BE2C (cell line): Measurements from ENCODE around the gene CCDC194.
A peak's percentile ranks its signal among the peaks of the same experiment; 100 is the strongest.

ENCODE experiments used
- DNase-seq: peaks from one replicate; pipeline ENCODE4 v3.0.0-alpha.2; 2020
- H3K27me3 ChIP-seq: fragments of 250-450 bp; sonication (Bioruptor Pico); 2 replicates; pipeline ENCODE4 v1.5.1; 2020; ENCODE audit warnings: mild to moderate bottlenecking
- H3K36me3 ChIP-seq: fragments of 250-450 bp; sonication (Bioruptor Pico); 2 replicates; pipeline ENCODE4 v1.5.1; 2020; ENCODE audit warnings: mild to moderate bottlenecking
- H3K4me1 ChIP-seq: fragments of 250-450 bp; sonication (Bioruptor Pico); 2 replicates; pipeline ENCODE4 v1.5.1; 2020
- H3K4me3 ChIP-seq: 2 replicates; pipeline ENCODE4 v1.5.1; 2011; ENCODE audit warnings: low read depth, low read length
- H3K9me3 ChIP-seq: fragments of 250-450 bp; sonication (Bioruptor Pico); 2 replicates; pipeline ENCODE4 v1.5.1; 2020
- TF ChIP-seq, protein P1 (sequence below): IDR thresholded peaks from 2 replicates; pipeline ENCODE4 v1.5.1; 2012; ENCODE audit warnings: mild to moderate bottlenecking, low read depth, low read length

Gene CCDC194

DNA sequence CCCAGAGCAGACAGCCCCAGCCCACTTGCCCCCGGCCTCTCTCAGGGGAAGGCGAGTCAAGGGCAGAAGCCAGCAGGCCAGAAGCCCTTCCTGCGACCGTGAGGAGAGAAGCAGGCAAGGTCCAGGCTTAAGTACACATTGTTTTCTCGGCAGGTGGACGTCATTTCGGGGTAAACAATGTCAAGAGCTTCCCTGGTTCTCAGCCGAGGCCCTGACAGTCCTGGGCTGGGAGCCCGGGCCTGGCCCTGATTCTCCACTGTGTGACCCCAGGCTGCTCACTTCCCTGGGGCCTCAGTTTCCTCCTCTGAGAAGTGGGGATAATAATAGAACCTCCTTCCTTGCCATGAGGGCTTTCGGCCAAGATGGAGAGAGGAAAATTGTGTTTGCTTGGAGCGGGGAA, 36.3 kb downstream of the CCDC194 start:
- Histone ChIP-seq H3K4me1 (no peaks in the 10 kb centered on the region), H3K27me3 (no peaks in the 10 kb centered on the region), H3K9me3 (no peaks in the 10 kb centered on the region), H3K4me3 (no peak overlapping the region), H3K36me3 (no peaks in the 10 kb centered on the region)
- TF ChIP-seq, protein P1, sequence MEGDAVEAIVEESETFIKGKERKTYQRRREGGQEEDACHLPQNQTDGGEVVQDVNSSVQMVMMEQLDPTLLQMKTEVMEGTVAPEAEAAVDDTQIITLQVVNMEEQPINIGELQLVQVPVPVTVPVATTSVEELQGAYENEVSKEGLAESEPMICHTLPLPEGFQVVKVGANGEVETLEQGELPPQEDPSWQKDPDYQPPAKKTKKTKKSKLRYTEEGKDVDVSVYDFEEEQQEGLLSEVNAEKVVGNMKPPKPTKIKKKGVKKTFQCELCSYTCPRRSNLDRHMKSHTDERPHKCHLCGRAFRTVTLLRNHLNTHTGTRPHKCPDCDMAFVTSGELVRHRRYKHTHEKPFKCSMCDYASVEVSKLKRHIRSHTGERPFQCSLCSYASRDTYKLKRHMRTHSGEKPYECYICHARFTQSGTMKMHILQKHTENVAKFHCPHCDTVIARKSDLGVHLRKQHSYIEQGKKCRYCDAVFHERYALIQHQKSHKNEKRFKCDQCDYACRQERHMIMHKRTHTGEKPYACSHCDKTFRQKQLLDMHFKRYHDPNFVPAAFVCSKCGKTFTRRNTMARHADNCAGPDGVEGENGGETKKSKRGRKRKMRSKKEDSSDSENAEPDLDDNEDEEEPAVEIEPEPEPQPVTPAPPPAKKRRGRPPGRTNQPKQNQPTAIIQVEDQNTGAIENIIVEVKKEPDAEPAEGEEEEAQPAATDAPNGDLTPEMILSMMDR, result no peak
- DNase-seq, result no peak

DNA sequence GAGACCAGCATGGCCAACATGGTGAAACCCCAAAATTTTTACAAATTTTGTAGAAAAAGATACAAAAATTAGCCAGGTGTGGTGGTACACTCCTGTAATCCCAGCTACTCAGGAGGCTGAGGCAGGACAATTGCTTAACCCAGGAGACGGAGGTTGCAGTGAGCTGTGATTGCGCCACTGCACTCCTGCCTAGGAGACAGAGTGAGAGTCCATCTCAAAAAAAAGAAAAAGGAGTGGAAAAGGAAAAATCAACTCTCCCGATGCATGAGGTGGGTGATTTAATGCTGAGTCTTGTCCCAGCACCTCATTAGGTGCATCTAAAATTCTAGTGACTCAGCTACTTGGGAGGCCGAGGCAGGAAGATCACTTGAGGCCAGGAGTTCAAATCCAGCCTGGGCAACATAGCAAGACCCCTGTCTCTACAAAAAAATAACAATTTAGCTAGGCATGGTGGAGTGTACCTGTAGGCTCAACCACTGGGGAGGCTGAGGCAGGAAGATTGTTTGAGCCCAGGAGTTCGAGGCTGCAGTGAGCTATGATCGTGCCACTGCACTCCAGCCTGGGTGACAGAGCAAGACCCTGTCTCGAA, 36.8 kb downstream of the CCDC194 start:
- no peak for DNase-seq
- no peaks in the 10 kb centered on the region for H3K4me1 ChIP-seq
- no peak overlapping the region for H3K4me3 ChIP-seq
- no peaks in the 10 kb centered on the region for H3K9me3 ChIP-seq
- H3K36me3 ChIP-seq, result no peaks in the 10 kb centered on the region
- no peaks in the 10 kb centered on the region for H3K27me3 ChIP-seq
- TF ChIP-seq, protein P1, result no peak

DNA sequence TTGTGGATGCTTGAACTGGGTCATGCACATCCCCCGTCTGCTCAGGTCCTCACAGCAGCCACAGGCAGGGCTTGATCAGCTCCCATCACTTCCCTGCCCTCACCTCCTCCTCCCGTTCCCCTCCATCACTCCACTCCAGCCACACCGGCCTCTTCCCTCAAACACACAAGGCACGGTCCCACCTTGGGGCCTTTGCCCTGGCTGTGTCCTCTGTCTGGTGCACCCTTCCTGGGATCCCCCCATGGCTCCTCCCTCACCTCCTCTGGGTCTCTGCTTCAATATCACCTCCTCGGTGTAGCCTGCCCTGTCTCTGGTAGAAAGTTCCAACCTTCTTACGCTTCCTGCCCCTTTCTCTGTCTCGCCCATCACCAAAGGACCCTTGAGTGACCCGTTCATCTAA, 40.6 kb downstream of the CCDC194 start:
- no peaks in the 10 kb centered on the region for H3K27me3 ChIP-seq
- no peaks in the 10 kb centered on the region for H3K9me3 ChIP-seq
- no peak overlapping the region for H3K4me3 ChIP-seq
- H3K4me1 ChIP-seq, result no peaks in the 10 kb centered on the region
- TF ChIP-seq, protein P1, result no peak
- no peaks in the 10 kb centered on the region for H3K36me3 ChIP-seq
- no peak for DNase-seq

DNA sequence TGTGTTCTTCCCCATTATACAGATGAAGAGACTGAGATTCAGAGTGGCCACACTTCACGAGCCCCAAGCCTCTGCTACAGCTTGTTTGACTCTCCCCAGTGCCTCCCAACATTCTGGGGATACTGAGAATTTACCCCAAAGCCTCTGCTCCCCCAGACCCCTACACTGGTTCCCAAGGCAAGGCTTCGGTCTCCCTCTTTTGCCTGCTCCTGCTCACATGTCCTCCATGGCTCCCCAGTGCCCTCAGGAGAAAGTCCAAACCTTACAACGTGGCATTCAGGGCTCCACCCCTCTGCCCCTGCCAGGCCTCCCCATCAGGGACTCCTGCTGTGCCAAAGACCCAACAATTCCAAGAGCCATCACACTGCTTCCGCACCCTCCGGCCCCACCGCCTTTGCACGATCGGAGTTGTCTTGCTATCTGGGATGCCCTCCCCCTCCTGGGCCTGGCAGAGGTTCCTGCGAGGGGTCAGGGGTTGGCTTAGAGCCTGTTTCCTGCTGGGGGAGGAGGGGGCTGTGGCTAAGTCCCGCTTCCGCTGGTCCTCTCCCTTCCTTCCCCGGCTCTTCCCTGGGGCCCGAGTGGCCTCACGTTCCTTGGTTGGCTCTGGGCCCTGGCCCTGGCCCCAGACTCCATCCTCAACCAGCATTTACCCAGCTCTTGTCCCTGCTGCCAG, 41.3 kb downstream of the CCDC194 start:
- Histone ChIP-seq H3K36me3 (no peaks in the 10 kb centered on the region), H3K9me3 (no peaks in the 10 kb centered on the region), H3K4me1 (no peaks in the 10 kb centered on the region), H3K27me3 (no peaks in the 10 kb centered on the region), H3K4me3 (no peak overlapping the region)
- TF ChIP-seq, protein P1, result no peak
- no peak for DNase-seq

DNA sequence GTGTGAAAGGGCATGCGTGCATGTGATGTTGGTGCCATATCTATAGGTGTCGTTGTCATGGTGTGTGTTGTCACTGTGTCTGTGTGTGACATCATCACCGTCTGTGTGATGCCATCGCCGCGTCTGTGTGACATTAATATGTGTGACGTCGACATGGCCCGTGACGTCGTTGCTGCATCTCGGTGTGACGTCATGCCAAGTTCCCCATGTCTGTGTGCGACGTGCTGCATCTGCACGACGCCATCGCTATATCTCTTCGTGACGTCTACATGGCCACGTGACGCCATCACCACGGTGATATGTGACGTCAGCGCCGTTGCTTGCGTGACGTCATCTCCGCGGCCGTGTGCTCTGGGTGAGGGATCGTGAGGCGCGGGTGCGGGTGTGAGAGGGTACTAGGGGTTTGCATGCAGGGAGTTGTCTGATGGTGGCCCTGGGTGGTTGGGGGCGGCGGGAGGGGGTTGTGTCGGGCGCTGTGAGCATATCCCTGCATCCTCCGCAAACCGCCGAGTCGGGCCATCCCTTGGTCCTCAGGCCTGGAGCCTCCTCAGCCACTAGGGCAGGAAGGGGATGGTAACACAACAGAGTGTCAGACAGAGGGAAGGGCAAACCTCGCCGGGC, 42.1 kb downstream of the CCDC194 start:
- DNase-seq, result no peak
- H3K4me3 ChIP-seq, result no peak overlapping the region
- H3K9me3 ChIP-seq, result no peaks in the 10 kb centered on the region
- TF ChIP-seq, protein P1, result no peak
- no peaks in the 10 kb centered on the region for H3K4me1 ChIP-seq
- H3K27me3 ChIP-seq, result no peaks in the 10 kb centered on the region
- no peaks in the 10 kb centered on the region for H3K36me3 ChIP-seq

DNA sequence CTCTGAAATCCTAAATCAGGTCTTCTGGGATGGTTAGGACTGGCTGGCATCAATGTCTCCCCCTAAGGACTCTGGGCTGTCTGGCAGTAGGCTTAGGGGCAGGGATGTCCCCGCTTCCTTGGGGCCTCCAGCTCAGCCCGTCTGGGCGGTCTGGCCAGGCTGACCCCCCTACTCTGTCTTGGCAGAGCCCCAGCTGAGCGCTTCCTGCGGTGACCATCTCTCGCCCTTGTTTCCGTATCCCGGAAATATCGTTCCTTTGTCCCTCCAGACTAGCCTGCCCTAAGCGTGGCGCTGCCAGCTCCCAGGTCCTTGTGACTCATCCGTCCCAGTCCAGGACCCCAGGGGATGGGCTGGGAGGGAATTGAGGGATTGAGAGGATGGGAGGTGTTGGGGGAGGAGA, 45.3 kb downstream of the CCDC194 start:
- TF ChIP-seq, protein P1, result no peak
- Histone ChIP-seq H3K4me3 (peak overlapping the region; percentile 38), H3K9me3 (no peaks in the 10 kb centered on the region), H3K27me3 (no peaks in the 10 kb centered on the region), H3K4me1 (no peaks in the 10 kb centered on the region), H3K36me3 (no peaks in the 10 kb centered on the region)
- peak; percentile 75 for DNase-seq
